PC-9 (cell line): Measurements from ENCODE around the gene CALN1. TPM values are rescaled to one million over a fixed set of nuclear protein-coding genes. Genes with fewer than 3 reads are reported as not detected.

ENCODE experiments used
- BruUV-seq: library from RNA; stranded (reverse); fragments of 400-500 nt; replicated peaks from 2 replicates; lab custom pipeline; 2021; lab: Mats Ljungman, UMichigan
- CTCF ChIA-PET: fragments of 300-600 bp; sonication (Branson Sonifier 250); formaldehyde crosslinking; loops from one replicate; lab custom pipeline; 2022; ENCODE audit warnings: antibody characterized with exemption; lab: Charles Lee
- POLR2A ChIA-PET: fragments of 300-600 bp; sonication (Branson Sonifier 250); formaldehyde crosslinking; loops from one replicate; lab custom pipeline; 2022; ENCODE audit warnings: antibody characterized with exemption; ENCODE audit not compliant: unreplicated experiment; lab: Charles Lee
- DNase-seq, 2 experiments: peaks; one replicate each; pipeline versions ENCODE4 v3.0.0 to v3.0.0-alpha.2; 2015 to 2022; ENCODE audit warnings: mixed read lengths in 1 of 2
- H2AFZ ChIP-seq: fragments of 200-600 bp; sonication (generic); 2 replicates; pipeline ENCODE4 v1.8.1; 2017; ENCODE audit warnings: antibody characterized with exemption
- H3F3A ChIP-seq: fragments of 200-600 bp; sonication (generic); 2 replicates; pipeline ENCODE4 v1.8.1; 2017; ENCODE audit warnings: antibody characterized with exemption, mild to moderate bottlenecking, low read depth; ENCODE audit not compliant: insufficient read depth
- H3K27ac ChIP-seq: fragments of 200-600 bp; sonication (generic); 2 replicates; pipeline ENCODE4 v1.6.1; 2016; ENCODE audit warnings: mixed run types
- H3K27me3 ChIP-seq: fragments of 200-600 bp; sonication (generic); 2 replicates; pipeline ENCODE4 v1.6.1; 2016; ENCODE audit warnings: low read depth, mixed run types; ENCODE audit not compliant: insufficient read depth
- H3K36me3 ChIP-seq: fragments of 200-600 bp; sonication (generic); 2 replicates; pipeline ENCODE4 v1.6.1; 2016; ENCODE audit warnings: low read depth, mixed run types
- H3K4me1 ChIP-seq: fragments of 200-600 bp; sonication (generic); replicated peaks from 2 replicates; pipeline ENCODE4 v1.6.1; 2016; ENCODE audit warnings: mixed run types; ENCODE audit not compliant: insufficient read depth
- H3K4me2 ChIP-seq: fragments of 200-600 bp; sonication (generic); 2 replicates; pipeline ENCODE4 v1.6.1; 2017; ENCODE audit warnings: mixed run types
- H3K4me3 ChIP-seq: fragments of 200-600 bp; sonication (generic); 2 replicates; pipeline ENCODE4 v1.6.1; 2016; ENCODE audit warnings: mixed run types
- H3K79me2 ChIP-seq: fragments of 200-600 bp; sonication (generic); 2 replicates; pipeline ENCODE4 v1.6.1; 2017; ENCODE audit warnings: low read depth, mixed run types
- H3K9me2 ChIP-seq: fragments of 200-600 bp; sonication (generic); 2 replicates; pipeline ENCODE4 v1.8.1; 2017; ENCODE audit warnings: mild to moderate bottlenecking; ENCODE audit not compliant: insufficient read depth
- H3K9me3 ChIP-seq: fragments of 200-600 bp; sonication (generic); 2 replicates; pipeline ENCODE4 v1.8.1; 2016; ENCODE audit warnings: low read depth; ENCODE audit not compliant: insufficient read depth
- H4K20me1 ChIP-seq: fragments of 200-600 bp; sonication (generic); 2 replicates; pipeline ENCODE4 v1.8.1; 2017; ENCODE audit not compliant: insufficient read depth
- EZH2 ChIP-seq: fragments of 200-600 bp; sonication (generic); IDR thresholded peaks from 2 replicates; pipeline ENCODE4 v1.8.0; 2017; ENCODE audit warnings: antibody characterized with exemption, low read depth
- intact Hi-C: fragments of 100-400 bp; cut with micrococcal nuclease; formaldehyde crosslinking; loops from one replicate; pipeline ENCODE4 v1.10.0; 2022; ENCODE audit not compliant: unreplicated experiment
- total RNA-seq: library from RNA; stranded (reverse); gene quantifications from 2 replicates; pipeline ENCODE4 v1.2.3, GENCODE V29; 2021
- TF ChIP-seq, protein P1 (sequence below): fragments of 200-600 bp; sonication (generic); conservative IDR thresholded peaks from 2 replicates; pipeline ENCODE4 v1.6.1; 2017; ENCODE audit warnings: mixed run types, antibody characterized with exemption, mild to moderate bottlenecking, moderate library complexity

The CALN1 gene
- total RNA-seq, 1 experiment from 2014 or later: not detected

DNA sequence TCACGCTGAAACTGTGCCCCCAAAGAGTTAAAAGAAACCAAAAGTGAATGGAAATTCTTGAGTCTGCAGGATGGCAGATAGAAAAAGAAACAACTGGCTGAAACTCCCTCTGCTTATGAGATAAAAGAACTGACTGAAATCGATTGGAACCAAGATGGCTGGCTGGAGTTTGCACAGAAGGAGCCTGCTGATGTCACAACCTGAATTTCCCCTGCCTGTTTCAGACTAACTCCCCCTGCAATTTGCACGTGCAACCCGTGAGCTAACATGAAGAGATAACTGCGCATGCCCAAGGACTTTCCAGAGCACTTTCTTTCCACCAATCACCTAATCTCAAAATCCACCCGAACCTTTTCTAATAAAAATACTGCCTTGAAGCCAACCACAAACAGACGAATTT, 435.5 kb downstream of the CALN1 start:
- no peak overlapping the region for H3K4me2 ChIP-seq
- no peaks in the 10 kb centered on the region for H3K36me3 ChIP-seq
- H3K9me2 ChIP-seq: no peaks in the 10 kb centered on the region
- TF ChIP-seq EZH2: no peak
- TF ChIP-seq, protein P1, sequence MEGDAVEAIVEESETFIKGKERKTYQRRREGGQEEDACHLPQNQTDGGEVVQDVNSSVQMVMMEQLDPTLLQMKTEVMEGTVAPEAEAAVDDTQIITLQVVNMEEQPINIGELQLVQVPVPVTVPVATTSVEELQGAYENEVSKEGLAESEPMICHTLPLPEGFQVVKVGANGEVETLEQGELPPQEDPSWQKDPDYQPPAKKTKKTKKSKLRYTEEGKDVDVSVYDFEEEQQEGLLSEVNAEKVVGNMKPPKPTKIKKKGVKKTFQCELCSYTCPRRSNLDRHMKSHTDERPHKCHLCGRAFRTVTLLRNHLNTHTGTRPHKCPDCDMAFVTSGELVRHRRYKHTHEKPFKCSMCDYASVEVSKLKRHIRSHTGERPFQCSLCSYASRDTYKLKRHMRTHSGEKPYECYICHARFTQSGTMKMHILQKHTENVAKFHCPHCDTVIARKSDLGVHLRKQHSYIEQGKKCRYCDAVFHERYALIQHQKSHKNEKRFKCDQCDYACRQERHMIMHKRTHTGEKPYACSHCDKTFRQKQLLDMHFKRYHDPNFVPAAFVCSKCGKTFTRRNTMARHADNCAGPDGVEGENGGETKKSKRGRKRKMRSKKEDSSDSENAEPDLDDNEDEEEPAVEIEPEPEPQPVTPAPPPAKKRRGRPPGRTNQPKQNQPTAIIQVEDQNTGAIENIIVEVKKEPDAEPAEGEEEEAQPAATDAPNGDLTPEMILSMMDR: no peak
- no peak overlapping the region for H2AFZ ChIP-seq
- no peaks in the 10 kb centered on the region for H3F3A ChIP-seq
- BruUV-seq: no TSS peak
- no peaks in the 10 kb centered on the region for H4K20me1 ChIP-seq
- no peak overlapping the region for H3K4me3 ChIP-seq
- intact Hi-C loops: no loop called here
- no peaks in the 10 kb centered on the region for H3K79me2 ChIP-seq
- no peak overlapping the region for H3K27ac ChIP-seq
- H3K4me1 ChIP-seq: no peaks in the 10 kb centered on the region
- no peak for DNase-seq
- H3K27me3 ChIP-seq: peaks cover 32% of the 10 kb centered on the region
- CTCF ChIA-PET: no interaction called here
- no peaks in the 10 kb centered on the region for H3K9me3 ChIP-seq
- POLR2A ChIA-PET: no interaction called here

DNA sequence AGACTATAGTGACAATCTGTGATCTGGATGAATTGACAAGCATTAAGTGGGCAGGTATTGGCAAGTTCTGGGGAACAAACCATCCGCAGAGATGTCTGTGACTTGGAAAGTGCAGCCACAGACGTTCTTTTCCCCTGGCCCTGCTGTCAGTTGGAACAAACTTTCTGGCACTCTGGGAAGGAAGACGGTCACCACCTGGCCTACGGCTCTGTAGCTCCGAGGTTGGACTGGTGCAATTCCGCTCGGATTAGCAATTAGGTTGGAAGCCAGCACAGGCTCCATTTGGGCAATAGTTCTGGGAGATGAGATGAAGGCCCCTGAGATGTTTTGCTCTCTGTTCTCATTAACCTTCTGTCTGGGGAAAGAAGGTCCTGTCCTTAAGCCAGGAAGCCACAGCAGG, 437.5 kb downstream of the CALN1 start:
- Histone ChIP-seq H3K4me1 (no peaks in the 10 kb centered on the region), H3K4me2 (no peak overlapping the region), H3K9me2 (no peaks in the 10 kb centered on the region), H3K36me3 (no peaks in the 10 kb centered on the region), H2AFZ (no peak overlapping the region), H3K27me3 (peaks cover 33% of the 10 kb centered on the region), H3K79me2 (no peaks in the 10 kb centered on the region), H3K4me3 (no peak overlapping the region), H4K20me1 (no peaks in the 10 kb centered on the region), H3K27ac (no peak overlapping the region), H3F3A (no peaks in the 10 kb centered on the region), H3K9me3 (no peaks in the 10 kb centered on the region)
- POLR2A ChIA-PET: no interaction called here
- TF ChIP-seq, protein P1: no peak
- TF ChIP-seq EZH2: no peak
- no peak for DNase-seq
- CTCF ChIA-PET: no interaction called here
- intact Hi-C loops: no loop called here
- BruUV-seq: no TSS peak

GRCh38 chr7:71972534-71972933, 439.6 kb downstream of the CALN1 start:
- Histone ChIP-seq H2AFZ (no peak overlapping the region), H3K27ac (no peak overlapping the region), H3F3A (no peaks in the 10 kb centered on the region), H3K4me1 (no peaks in the 10 kb centered on the region), H3K4me2 (no peak overlapping the region), H3K9me2 (no peaks in the 10 kb centered on the region), H3K9me3 (no peaks in the 10 kb centered on the region), H4K20me1 (no peaks in the 10 kb centered on the region), H3K36me3 (no peaks in the 10 kb centered on the region), H3K79me2 (no peaks in the 10 kb centered on the region), H3K27me3 (peaks cover 33% of the 10 kb centered on the region), H3K4me3 (no peak overlapping the region)
- ChIA-PET CTCF (no interaction called here), POLR2A (no interaction called here)
- BruUV-seq: no TSS peak
- intact Hi-C loops: no loop called here
- TF ChIP-seq, protein P1: no peak
- no peak for TF ChIP-seq EZH2
- no peak for DNase-seq
